Measurements from ENCODE around the gene PRKCQ.

The PRKCQ gene

GRCh38 chr10:6561552-6561951 lies 18.5 kb downstream of the PRKCQ start:
- Histone ChIP-seq H3K9ac (ENCODE audit: low read length) (no peak overlapping the region), H3K4me2 (ENCODE audit: low read length) (no peak overlapping the region), H4K20me1 (ENCODE audit: insufficient read depth, low read length) (no peaks in the 10 kb centered on the region), H3K27ac (ENCODE audit: low read depth, low read length, poor library complexity, severe bottlenecking) (no peak overlapping the region), H3F3A (ENCODE audit: insufficient read depth, low read length) (no peaks in the 10 kb centered on the region), H3K4me3 (ENCODE audit: low read depth, low read length, poor library complexity, severe bottlenecking) (no peak overlapping the region), H2AFZ (ENCODE audit: low read length) (no peak overlapping the region), H3K27me3 (ENCODE audit: insufficient read depth, low read length) (no peaks in the 10 kb centered on the region), H3K79me2 (ENCODE audit: insufficient read depth, low read length) (no peaks in the 10 kb centered on the region), H3K36me3 (ENCODE audit: insufficient read depth, low read length) (no peaks in the 10 kb centered on the region), H3K9me2 (ENCODE audit: low read depth, low read length) (no peaks in the 10 kb centered on the region), H3K4me1 (ENCODE audit: insufficient read depth, low read length, severe bottlenecking) (no peaks in the 10 kb centered on the region), H3K9me3 (ENCODE audit: low read length) (no peaks in the 10 kb centered on the region)
- TF ChIP-seq CTCF (IDR thresholded peaks at IDR 0.05; ENCODE audit: low read length) (no peak), EZH2 (IDR thresholded peaks at IDR 0.05; ENCODE audit: borderline replicate concordance, low read length) (no peak)

DNA sequence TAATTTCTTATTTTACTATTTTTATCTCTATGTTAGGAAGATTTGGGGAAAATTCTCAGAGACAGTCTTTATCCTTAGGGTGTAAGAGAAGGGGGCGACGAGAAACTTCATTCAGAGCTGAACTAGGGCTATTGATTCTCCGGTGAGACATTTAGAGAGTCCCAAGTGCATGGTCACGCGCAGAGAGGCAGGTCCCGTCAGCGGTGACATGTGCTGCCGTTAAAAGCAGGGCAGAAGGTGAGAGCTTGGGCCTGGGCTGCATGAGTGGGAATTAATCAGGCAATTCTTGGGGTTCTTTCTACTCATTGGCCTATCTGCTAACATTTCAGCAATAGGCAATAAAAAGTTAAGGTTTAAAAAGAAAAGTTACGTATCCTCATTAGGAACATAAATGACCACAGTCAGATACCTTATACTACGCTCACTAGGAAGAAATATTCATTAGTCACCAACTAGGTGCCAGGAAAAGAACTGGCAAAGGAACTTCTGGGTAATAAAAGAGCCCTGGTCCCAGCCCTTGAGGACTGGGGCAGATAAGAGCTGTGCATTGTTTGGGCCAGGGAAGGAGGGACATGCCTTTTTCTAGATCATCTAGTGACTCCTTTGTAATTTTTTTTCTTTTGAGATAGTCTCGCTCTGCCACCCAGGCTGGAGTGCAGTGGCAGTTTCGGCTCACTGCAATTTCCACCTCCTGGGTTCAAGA lies 21.2 kb downstream of the PRKCQ start:
- Histone ChIP-seq H3K9me2 (ENCODE audit: low read depth, low read length) (no peaks in the 10 kb centered on the region), H3K9ac (ENCODE audit: low read length) (no peak overlapping the region), H4K20me1 (ENCODE audit: insufficient read depth, low read length) (no peaks in the 10 kb centered on the region), H2AFZ (ENCODE audit: low read length) (no peak overlapping the region), H3K9me3 (ENCODE audit: low read length) (no peaks in the 10 kb centered on the region), H3K27ac (ENCODE audit: low read depth, low read length, poor library complexity, severe bottlenecking) (no peak overlapping the region), H3K79me2 (ENCODE audit: insufficient read depth, low read length) (no peaks in the 10 kb centered on the region), H3K36me3 (ENCODE audit: insufficient read depth, low read length) (no peaks in the 10 kb centered on the region), H3K4me1 (ENCODE audit: insufficient read depth, low read length, severe bottlenecking) (no peaks in the 10 kb centered on the region), H3F3A (ENCODE audit: insufficient read depth, low read length) (no peaks in the 10 kb centered on the region), H3K27me3 (ENCODE audit: insufficient read depth, low read length) (no peaks in the 10 kb centered on the region), H3K4me3 (ENCODE audit: low read depth, low read length, poor library complexity, severe bottlenecking) (no peak overlapping the region), H3K4me2 (ENCODE audit: low read length) (no peak overlapping the region)
- TF ChIP-seq CTCF (IDR thresholded peaks at IDR 0.05; ENCODE audit: low read length) (no peak), EZH2 (IDR thresholded peaks at IDR 0.05; ENCODE audit: borderline replicate concordance, low read length) (no peak)

- Histone ChIP-seq H3K4me1 (ENCODE audit: insufficient read depth, low read length, severe bottlenecking) (no peaks in the 10 kb centered on the region), H3F3A (ENCODE audit: insufficient read depth, low read length) (no peaks in the 10 kb centered on the region), H3K9me3 (ENCODE audit: low read length) (no peaks in the 10 kb centered on the region), H3K4me3 (ENCODE audit: low read depth, low read length, poor library complexity, severe bottlenecking) (no peak overlapping the region), H3K36me3 (ENCODE audit: insufficient read depth, low read length) (no peaks in the 10 kb centered on the region), H3K27ac (ENCODE audit: low read depth, low read length, poor library complexity, severe bottlenecking) (no peak overlapping the region), H3K9me2 (ENCODE audit: low read depth, low read length) (no peaks in the 10 kb centered on the region), H3K27me3 (ENCODE audit: insufficient read depth, low read length) (no peaks in the 10 kb centered on the region), H4K20me1 (ENCODE audit: insufficient read depth, low read length) (no peaks in the 10 kb centered on the region), H2AFZ (ENCODE audit: low read length) (no peak overlapping the region), H3K4me2 (ENCODE audit: low read length) (no peak overlapping the region), H3K79me2 (ENCODE audit: insufficient read depth, low read length) (no peaks in the 10 kb centered on the region), H3K9ac (ENCODE audit: low read length) (no peak overlapping the region)
- TF ChIP-seq EZH2 (IDR thresholded peaks at IDR 0.05; ENCODE audit: borderline replicate concordance, low read length) (no peak), CTCF (IDR thresholded peaks at IDR 0.05; ENCODE audit: low read length) (no peak)
These were observed 21.8 kb downstream of the PRKCQ start for GRCh38 chr10:6558272-6558671.
